Measurements from ENCODE around the gene FAM168A. TPM values are rescaled to one million over a fixed set of nuclear protein-coding genes. Genes with fewer than 3 reads are reported as not detected.
A peak's percentile ranks its signal among the peaks of the same experiment; 100 is the strongest.

Gene FAM168A, protein sequence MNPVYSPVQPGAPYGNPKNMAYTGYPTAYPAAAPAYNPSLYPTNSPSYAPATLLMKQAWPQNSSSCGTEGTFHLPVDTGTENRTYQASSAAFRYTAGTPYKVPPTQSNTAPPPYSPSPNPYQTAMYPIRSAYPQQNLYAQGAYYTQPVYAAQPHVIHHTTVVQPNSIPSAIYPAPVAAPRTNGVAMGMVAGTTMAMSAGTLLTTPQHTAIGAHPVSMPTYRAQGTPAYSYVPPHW
- total RNA-seq (2014; rRNA removed; shearing (Covaris generic)): 24.9 and 35.8 TPM in 2 replicates

DNA sequence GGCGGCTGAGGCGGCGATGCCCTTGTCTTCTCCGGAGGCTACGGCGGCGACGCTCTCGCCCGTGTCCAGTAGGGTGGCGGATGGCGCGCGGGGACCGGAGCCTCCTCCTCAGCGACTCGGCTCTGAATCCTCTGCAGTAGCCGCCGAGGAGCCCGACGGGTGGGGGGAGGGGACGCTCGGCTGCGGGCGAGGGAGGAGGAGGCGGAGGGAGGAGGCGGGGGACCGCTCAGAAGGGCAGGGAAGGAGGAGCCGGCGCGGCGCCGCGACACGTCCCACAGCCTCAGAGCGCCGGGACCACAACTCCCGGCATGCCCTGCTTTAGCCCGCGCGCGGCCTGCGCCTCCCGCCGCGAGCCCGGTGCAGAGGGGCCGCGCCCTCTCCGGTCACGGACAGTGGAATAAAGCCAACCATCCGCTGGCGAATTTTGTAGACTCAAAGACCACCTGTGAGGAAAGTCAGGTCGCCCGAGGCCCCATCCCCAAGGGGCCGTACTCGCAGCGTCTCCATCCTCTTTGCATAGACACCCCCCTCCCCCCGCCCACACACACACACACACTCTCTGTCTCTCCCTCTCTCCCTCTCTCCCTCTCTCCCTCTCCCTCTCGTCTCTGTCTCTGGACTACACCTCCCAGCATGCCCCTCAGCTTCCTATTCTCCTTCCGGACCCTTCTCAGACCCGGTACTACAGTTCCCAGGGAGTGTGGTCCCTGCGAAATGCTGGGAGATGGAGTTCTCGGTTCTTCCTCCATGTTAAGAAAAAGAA is at the start of gene FAM168A:
Gene FAM168A, minus strand, starts transcription at position 157 of the 763 bp plus-strand sequence. CDS start 129,638 bp downstream, outside the sequence.
- DNase-seq (ENCODE audit: low read depth): peak; percentile 99

DNA sequence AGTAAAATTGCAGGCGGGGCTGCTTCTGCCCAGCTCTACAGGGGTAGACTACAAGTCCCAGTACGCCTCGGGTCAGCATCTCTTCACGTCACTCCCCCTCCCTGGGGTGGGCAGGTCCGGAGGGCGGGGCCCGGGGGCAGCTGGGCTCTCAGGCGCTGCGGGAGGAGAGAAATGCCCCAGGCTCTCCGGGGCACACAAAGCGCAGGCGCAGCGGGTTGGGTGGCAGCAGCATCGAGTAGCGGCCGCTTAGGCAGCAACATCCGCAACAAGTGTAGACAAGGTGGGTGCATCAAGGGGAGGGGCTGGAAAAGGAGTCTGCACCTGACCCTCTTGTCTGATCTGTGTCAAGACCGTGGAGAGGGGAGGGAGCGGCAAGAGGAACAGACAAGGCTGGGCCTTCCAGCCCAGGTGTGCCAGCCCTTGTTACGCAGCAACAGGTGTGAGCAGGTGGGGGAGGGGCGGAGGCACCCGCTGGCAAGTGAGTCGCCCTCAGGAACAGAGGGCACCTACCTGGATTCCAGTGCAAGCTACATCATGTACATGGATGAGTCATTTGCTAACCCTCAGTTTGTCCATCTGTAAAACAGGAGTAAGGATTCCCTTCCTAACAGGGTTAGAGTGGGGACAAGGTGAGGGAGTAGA is 49.7 kb upstream of the FAM168A start:
- peak; percentile 84 for DNase-seq (ENCODE audit: low read depth)

DNA sequence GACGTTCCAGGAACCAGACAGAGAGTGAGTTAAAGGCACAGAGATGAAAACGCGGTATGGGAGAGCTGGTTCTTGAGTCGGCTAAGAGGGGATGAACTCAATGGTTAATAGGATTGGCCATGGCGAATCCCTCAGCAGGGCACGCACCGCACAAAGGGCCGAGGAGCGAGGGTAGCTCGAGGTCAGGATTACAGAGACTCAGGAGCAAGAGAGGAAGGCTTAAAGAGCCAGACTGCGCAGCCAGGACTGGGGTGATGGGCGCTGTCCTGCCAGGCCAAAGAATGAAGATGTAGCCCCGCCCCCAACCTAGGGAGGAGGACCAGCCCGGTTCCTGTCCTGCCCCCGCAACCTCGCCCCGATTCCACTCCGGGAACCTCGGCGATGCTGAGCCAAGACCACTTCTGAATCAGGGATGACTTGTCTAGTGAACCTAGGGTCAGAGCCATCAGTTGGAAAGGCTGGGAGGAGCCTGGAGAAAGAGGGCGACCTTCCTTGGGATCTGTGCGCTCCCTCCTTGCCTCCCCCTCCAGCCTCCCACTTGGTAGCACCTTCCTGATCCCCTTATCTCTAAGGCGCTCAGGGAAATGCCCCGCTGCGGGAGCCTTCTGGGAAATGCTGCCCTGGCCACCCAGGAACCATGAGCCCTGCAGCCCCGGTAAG is 48.2 kb upstream of the FAM168A start, which contains the start of gene PLEKHB1:
Gene PLEKHB1, plus strand, starts transcription at position 610 of the 660 bp plus-strand sequence. Its CDS starts 28 bp downstream, at position 638.
- DNase-seq (ENCODE audit: low read depth): no peak

DNA sequence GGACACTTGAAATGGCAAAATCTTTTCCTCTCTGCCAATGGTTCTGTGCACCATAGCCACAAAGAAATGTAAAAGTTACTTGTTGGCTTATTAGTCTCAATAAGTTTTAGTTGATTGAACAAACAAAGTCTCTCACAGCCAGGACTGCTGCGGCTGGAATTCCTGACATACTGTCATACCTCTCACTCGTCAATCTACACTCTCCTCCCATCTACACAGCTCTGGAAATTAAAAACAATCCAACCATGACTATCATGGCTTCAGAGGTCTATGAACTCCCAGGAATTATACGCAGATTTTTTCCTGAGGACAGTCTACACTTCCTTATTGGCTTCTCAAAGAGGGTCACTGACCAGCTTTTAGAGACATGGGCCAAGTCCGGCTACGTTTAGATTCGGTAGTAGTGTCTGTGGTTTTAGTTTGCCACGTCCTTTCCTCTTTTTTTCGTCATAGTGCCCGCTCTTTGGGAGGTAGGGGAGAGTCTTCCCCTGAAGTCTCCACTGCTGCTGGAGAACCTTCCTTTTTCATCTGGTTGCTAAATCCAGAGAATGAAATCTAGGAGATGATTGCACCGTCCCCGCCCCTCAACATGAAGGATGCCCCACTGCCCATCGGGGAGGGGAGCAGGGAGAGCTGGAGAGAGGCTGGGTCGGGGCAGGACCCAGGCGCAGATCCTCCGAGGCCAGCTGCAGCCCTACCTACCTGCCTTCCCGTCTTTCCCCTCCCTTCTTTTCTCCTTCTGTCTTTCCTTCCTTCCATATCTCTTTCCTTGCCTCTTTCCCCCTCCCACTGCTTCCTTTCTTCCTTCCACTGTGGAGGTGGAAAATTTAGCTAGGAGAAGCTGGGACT is 47.4 kb upstream of the FAM168A start:
- no peak for DNase-seq (ENCODE audit: low read depth)

DNA sequence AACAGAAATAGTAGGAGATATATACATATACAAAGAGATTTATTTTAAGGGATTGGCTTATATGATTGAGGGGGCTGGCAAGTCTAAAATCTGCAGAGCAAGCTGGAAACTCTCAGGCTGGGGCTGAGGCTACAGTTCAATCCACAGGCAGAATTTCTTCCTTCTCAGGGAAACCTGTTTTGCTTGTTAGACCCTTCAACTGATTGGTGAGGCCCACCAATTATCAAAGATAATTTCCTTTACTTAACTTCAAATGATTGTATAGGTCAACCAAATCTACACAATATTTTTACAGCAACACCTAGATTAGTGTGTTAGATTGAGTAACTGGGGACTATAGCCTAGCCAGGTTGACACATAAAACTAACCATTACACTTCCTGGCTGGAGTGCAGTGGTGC is 43.8 kb upstream of the FAM168A start:
- DNase-seq (ENCODE audit: low read depth): no peak

DNA sequence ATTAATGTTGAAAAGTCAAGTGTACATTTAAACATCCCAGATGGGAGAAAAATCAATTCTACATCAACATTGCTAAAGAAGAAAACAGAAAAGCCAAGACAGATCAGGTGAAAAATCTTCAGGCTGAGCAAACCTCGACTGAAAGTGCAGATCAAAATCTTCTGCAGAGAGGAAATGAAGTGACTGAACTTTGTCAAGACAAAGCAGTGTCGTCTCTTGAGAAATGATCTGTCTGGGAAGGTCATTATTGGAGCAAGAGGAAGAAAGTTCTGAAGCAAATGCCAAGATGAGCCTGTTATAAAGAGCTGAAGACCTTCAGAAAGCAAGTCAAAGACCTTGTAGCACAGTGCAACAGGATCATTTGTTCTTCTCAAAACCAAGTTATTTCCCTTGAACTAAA is 42.7 kb upstream of the FAM168A start:
- no peak for DNase-seq (ENCODE audit: low read depth)

GRCh38 chr11:73637012-73637411 is 39.1 kb upstream of the FAM168A start:
- no peak for DNase-seq (ENCODE audit: low read depth)

GRCh38 chr11:73636249-73636648 is 38.3 kb upstream of the FAM168A start:
- no peak for DNase-seq (ENCODE audit: low read depth)

DNA sequence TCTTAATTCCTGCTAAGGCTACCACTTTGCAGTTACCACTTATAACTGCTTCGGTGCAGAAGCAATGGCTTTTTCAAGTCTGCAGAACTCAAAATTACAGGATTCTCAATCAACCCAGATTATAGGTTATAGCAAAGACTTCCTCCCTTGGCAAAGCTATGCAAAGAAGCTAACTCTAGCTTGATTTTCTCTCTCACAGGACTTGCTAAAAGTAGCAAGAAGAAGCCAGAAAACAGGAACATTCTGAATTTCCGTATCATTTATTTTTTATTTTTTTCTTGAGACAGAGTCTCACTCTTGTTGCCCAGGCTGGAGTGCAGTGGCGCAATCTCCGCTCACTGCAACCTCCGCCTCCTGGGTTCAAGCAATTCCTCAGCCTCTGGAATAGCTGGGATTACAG is 37.8 kb upstream of the FAM168A start:
- no peak for DNase-seq (ENCODE audit: low read depth)

GRCh38 chr11:73633999-73634398 is 36.1 kb upstream of the FAM168A start:
- DNase-seq (ENCODE audit: low read depth): no peak

DNA sequence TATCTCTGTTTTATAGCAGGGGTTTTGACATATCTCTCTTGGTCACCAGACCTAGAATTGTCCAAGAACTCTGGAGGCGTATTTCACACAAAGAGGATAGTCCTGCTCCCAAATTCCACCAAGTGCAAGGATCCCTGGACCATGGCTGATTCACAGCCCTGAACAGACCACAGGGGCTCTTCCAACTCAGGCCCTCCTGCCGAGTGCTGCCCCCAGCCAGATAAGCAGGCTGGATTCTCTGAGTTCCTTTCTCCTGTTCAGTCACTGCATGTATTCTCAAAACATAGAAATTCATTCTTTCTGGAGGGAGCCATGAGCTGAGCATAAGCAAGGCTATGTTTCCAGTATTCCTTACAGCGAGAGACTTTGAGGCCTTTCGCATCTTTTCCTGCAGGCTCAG is 35.1 kb upstream of the FAM168A start:
- DNase-seq (ENCODE audit: low read depth): no peak

GRCh38 chr11:73629907-73630306 is 32.0 kb upstream of the FAM168A start:
- no peak for DNase-seq (ENCODE audit: low read depth)

DNA sequence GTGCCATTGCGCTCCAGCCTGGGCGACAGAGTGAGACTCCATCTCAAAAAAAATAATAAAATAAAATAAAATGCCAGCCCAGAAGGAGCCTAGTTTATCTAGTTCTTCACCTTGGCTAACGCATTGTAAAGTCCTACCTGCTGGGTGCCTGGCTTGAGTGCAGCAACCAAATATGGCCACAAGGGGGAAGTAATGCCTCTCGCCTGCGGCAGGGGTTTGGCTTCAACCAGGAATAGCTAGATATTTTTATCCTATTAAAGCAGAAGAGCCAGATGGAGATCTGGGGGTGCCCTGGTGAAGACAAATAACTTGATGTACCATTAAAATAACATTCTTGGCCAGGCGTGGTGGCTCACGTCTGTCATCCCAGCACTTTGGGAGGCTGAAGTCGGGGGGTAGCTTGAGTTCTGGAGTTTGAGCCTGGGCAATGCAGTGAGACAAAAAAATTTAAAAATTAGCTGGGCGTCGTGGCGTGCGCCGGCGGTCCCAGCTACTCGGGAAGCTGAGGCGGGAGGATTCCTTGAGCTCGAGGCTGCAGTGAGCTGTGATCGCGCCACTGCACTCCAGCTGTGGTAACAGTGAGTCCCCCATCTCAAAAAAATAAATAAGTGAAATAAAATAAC is 27.9 kb upstream of the FAM168A start:
- DNase-seq (ENCODE audit: low read depth): peak; percentile 65

GRCh38 chr11:73623686-73624085 is 25.8 kb upstream of the FAM168A start:
- no peak for DNase-seq (ENCODE audit: low read depth)

DNA sequence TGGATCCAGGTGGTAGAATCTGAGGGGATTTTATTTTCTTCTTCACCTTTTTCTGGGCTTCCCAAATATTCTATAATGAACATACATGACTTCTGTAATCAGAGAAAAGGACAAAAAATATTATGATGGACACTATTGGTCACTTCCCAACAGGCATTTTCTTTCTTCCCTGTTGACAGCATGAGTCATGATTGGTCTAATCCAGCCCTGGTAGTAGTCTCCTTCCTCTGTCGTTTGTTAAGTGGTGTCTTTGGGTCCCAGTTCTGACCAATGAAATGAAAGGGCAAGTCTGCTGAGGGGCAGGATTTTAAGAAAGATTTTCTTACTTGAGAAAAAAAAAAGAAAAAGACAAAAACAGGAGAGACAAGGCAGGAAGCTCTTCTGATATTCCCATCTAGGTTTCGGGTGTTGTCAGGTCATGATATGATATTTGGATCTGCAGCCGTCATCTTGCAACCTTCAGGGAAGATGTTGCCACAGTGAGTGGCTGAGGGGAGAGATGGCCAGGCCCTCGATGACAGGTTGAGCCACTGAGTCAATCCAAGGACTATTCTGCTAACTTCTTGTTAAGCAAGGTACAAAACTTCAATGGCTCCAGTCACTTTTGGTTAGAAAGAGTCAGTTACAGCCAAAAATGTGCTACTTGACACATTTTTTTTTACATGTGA is 25.1 kb upstream of the FAM168A start:
- no peak for DNase-seq (ENCODE audit: low read depth)

GRCh38 chr11:73614591-73614990 is 16.7 kb upstream of the FAM168A start:
- DNase-seq (ENCODE audit: low read depth): peak; percentile 12

DNA sequence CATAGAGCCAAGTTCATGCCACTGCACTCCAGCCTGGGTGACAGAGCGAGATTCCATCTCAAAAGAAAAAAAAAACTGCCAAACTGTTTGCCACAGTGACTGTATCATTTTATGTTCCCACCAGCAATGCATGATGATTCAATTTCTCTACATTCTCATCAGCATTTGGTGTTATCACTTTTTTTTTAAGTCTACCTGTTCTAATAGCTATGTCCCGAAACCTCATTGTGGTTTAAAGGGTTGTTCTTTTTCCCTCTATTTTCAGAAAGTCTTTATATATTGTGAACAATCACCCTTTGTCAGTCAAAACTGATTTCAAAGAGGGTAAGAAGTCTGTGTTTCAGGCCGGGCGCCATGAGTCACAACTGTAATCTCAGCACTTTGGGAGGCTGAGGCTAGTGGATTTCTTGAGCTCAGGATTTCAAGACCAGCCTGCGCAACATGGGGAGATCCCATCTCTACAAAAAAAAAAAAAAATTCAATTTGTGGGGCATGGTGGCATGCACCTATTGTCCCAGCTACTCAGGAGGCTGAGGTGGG is 14.8 kb upstream of the FAM168A start:
- peak; percentile 25 for DNase-seq (ENCODE audit: low read depth)

- no peak for DNase-seq (ENCODE audit: low read depth)
Measured at GRCh38 chr11:73598719-73599379, 937 bp upstream of the FAM168A start.

DNA sequence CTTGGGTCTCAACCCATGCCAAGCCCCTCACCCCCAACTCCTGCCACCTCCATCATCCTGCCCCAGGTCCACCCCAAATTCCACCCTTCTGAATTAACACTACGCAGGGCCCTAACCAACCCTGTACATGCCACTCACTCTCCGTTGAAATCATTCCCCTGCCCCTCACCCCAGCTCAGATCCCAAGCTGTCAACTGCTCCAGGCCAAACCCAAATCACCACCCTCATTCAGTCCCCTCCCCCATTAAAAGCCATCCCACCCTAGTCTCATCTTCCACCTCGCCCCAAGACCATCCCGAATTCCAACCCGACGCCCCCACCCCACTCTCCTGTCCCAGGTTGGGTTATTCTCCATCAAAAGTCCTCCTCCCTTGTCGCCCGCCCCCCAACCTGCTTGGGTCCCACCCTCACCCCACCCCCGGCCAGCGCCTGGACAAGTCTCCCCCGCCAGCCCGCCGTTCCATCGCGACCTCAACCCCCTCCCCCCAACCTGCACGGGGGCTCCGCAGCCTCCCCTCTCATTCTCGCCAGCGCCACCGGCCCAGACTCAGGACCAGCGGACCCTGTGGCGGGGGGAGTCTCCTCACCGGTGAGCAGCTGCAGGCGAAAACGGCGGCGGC is 466 bp downstream of the FAM168A start:
- DNase-seq (ENCODE audit: low read depth): no peak

Measured in M059J (cell line).